Stimulated activated CD8-positive, alpha-beta memory T cell treated with anti-CD3 and anti-CD28 coated beads, Interleukin-7, amount 100 ng/mL, for 48 hours (primary cell): ENCODE results near the gene EML4.
"Not testable (repeated sequence)": the region's sequence is repeated elsewhere in the genome, so short reads cannot be mapped to it uniquely, and the experiment has no call there.

ENCODE experiments used
- DNase-seq, 2 donors: peaks; one replicate each; pipeline ENCODE4 v3.0.0-alpha.2; 2020; ENCODE audit warnings: low read depth in 1 of 2; ENCODE audit errors: extremely low read depth in 1 of 2

Gene EML4

GRCh38 chr2:42369532-42370229, 200.5 kb downstream of the EML4 start:
- DNase-seq = no peak

- DNase-seq = no peak
Measured at GRCh38 chr2:42371611-42372473, 202.7 kb downstream of the EML4 start.

GRCh38 chr2:42372474-42373200, 203.5 kb downstream of the EML4 start:
- no peak for DNase-seq

GRCh38 chr2:42376758-42377157, 207.6 kb downstream of the EML4 start:
- no peak for DNase-seq

- no peak for DNase-seq
Measured at GRCh38 chr2:42378415-42378814, 209.3 kb downstream of the EML4 start.

- not testable (repeated sequence) for DNase-seq
Measured at GRCh38 chr2:42380026-42380425, 210.9 kb downstream of the EML4 start.

GRCh38 chr2:42382144-42382543, 213.0 kb downstream of the EML4 start:
- DNase-seq = no peak
